Activated T-helper 9 cell treated with anti-CD3 and anti-CD28 coated beads, Interleukin-2, amount 50 U/mL, for 16 hours (primary cell): ENCODE measurements around the gene C1QTNF1.

Source experiments
- DNase-seq: peaks from one replicate; pipeline ENCODE4 v3.0.0-alpha.2; 2020; ENCODE audit warnings: low read depth

Gene C1QTNF1

GRCh38 chr17:79080349-79080748, 56.4 kb downstream of the C1QTNF1 start:
- no peak for DNase-seq

GRCh38 chr17:79080761-79081290, 56.9 kb downstream of the C1QTNF1 start:
- DNase-seq = no peak

GRCh38 chr17:79081571-79082276, 57.8 kb downstream of the C1QTNF1 start:
- no peak for DNase-seq

GRCh38 chr17:79082311-79083190, 58.6 kb downstream of the C1QTNF1 start:
- no peak for DNase-seq

GRCh38 chr17:79083191-79083971, 59.4 kb downstream of the C1QTNF1 start:
- DNase-seq = no peak

- no peak for DNase-seq
Measured at GRCh38 chr17:79084291-79085153, 60.6 kb downstream of the C1QTNF1 start.

GRCh38 chr17:79085154-79085920, 61.4 kb downstream of the C1QTNF1 start:
- no peak for DNase-seq

GRCh38 chr17:79085921-79086551, 62.1 kb downstream of the C1QTNF1 start:
- no peak for DNase-seq

- no peak for DNase-seq
Measured at GRCh38 chr17:79086609-79087427, 62.8 kb downstream of the C1QTNF1 start.

GRCh38 chr17:79087428-79088143, 63.6 kb downstream of the C1QTNF1 start:
- DNase-seq = peak; percentile 43

- no peak for DNase-seq
Measured at GRCh38 chr17:79088247-79088996, 64.5 kb downstream of the C1QTNF1 start.

GRCh38 chr17:79088997-79089328, 65.0 kb downstream of the C1QTNF1 start:
- DNase-seq = no peak

- DNase-seq = no peak
Measured at GRCh38 chr17:79089720-79090442, 65.9 kb downstream of the C1QTNF1 start.

- DNase-seq = no peak
Measured at GRCh38 chr17:79090443-79091225, 66.7 kb downstream of the C1QTNF1 start.

GRCh38 chr17:79091226-79091670, 67.3 kb downstream of the C1QTNF1 start:
- DNase-seq = no peak

- no peak for DNase-seq
Measured at GRCh38 chr17:79092567-79092966, 68.6 kb downstream of the C1QTNF1 start.
